RWPE1 (cell line): ENCODE data around the gene STAG2.
"Not testable (repeated sequence)": the region's sequence is repeated elsewhere in the genome, so short reads cannot be mapped to it uniquely, and the experiment has no call there.

Experiments used
- CTCF ChIA-PET: fragments of 350-600 bp; sonication (Branson Sonifier 250); formaldehyde crosslinking; extraction: SDS; loops from one replicate; lab custom pipeline; 2021; lab: Yijun Ruan, JAX
- POLR2A ChIA-PET: fragments of 400-600 bp; formaldehyde crosslinking; extraction: SDS; loops from one replicate; lab custom pipeline; 2020; ENCODE audit warnings: antibody characterized with exemption; ENCODE audit not compliant: low non-redundant PET; lab: Yijun Ruan, JAX
- DNase-seq: peaks from one replicate; pipeline ENCODE4 v3.0.0; 2012; ENCODE audit warnings: low spot score
- H3K27ac ChIP-seq: fragments of 450-650 bp; 2 replicates; pipeline ENCODE4 v1.5.1; 2017
- TF ChIP-seq, protein P1 (sequence below): fragments of 450-650 bp; conservative IDR thresholded peaks from 2 replicates; pipeline ENCODE4 v1.5.1; 2017; ENCODE audit warnings: low read depth, mild to moderate bottlenecking

The STAG2 gene

DNA sequence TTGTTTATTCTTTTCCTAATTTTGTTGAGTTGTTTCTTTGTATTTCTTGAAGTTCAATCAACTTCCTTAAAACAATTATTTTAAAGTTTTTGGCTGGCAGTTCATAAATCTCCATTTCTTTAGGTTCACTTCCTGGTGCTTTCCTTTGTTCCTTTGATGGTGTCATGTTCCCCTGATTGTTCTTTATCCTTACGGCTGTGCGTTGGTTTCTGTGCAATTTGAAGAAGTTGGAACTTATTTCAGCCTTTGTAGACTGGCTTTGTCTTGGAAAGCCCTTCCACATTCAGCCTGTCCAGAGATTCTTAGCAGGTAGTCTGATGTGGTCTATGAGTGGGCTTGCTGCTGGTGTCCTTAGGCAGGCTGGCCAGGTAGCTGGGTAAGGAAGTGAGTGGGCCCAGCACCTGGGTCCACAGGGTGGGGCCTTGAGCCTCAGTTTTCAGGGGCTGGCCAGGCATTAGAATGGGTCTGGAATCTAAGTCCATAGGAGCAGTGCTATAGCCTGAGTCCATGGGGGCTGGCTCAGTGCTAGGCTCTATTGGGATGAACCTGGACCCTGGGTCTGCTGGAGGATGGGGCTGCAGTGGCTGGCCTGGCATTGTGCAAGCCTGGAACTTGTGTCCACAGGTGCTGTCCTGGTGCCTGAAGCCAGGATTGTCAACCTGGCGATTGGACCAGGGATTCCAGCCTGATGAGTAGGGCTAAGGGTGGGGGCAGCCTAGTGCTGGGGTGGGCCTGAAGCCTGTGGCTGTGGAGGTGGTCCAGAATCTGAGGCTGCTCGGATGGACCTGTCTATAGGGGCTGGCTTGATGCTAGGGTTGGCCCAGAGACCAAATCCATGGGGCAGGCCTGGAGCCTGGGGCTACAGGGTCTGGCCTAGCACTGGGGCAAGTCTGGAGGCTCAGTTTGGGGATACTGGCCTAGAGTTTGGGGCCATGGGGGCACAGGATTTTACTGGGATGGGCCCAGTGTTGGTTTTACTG lies 152.4 kb downstream of the STAG2 start:
- no peak overlapping the region for H3K27ac ChIP-seq
- POLR2A ChIA-PET: no interaction called here
- CTCF ChIA-PET: no interaction called here
- DNase-seq: no peak
- TF ChIP-seq, protein P1, sequence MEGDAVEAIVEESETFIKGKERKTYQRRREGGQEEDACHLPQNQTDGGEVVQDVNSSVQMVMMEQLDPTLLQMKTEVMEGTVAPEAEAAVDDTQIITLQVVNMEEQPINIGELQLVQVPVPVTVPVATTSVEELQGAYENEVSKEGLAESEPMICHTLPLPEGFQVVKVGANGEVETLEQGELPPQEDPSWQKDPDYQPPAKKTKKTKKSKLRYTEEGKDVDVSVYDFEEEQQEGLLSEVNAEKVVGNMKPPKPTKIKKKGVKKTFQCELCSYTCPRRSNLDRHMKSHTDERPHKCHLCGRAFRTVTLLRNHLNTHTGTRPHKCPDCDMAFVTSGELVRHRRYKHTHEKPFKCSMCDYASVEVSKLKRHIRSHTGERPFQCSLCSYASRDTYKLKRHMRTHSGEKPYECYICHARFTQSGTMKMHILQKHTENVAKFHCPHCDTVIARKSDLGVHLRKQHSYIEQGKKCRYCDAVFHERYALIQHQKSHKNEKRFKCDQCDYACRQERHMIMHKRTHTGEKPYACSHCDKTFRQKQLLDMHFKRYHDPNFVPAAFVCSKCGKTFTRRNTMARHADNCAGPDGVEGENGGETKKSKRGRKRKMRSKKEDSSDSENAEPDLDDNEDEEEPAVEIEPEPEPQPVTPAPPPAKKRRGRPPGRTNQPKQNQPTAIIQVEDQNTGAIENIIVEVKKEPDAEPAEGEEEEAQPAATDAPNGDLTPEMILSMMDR: no peak

DNA sequence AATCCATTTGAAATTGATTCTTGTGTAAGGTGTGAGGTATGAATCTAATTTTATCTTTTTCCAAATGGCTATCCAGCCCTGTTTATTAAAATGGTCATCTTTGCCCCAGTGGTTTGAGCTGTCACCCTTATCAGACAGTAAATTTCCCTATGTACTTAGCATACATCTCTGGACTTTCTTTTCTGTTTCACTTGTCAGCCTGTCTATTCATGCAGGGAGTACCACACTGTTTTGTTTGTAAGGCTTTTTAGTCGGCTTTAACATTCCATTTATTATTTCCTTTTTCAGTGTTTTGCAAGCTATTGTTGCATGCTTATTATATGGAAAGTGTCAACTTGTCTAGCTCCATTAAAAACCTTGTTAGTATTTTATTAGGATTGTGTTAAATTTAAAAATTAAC lies 155.8 kb downstream of the STAG2 start:
- DNase-seq: no peak
- ChIA-PET POLR2A (no interaction called here), CTCF (no interaction called here)
- TF ChIP-seq, protein P1: no peak
- no peak overlapping the region for H3K27ac ChIP-seq

DNA sequence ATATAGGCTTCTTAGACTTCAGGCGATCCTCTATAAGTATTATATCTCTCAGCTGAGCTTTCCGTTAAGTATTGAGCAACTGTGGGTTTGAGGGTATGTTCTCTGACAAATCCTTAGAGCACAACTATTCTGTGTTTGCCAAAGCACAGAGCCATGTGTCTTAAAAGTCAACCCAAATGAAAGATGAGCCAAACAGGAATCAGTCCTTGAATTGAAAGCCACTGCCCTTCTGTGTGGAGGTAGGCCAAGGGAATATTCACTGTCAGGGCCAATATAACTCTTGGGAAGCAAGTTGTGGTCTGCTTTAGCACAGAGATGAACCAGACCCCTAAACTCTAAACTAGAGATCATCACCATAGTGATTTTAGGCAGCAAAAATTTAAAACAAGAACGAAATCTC lies 164.0 kb downstream of the STAG2 start:
- H3K27ac ChIP-seq: no peak overlapping the region
- ChIA-PET POLR2A (no interaction called here), CTCF (no interaction called here)
- no peak for DNase-seq
- TF ChIP-seq, protein P1: no peak

DNA sequence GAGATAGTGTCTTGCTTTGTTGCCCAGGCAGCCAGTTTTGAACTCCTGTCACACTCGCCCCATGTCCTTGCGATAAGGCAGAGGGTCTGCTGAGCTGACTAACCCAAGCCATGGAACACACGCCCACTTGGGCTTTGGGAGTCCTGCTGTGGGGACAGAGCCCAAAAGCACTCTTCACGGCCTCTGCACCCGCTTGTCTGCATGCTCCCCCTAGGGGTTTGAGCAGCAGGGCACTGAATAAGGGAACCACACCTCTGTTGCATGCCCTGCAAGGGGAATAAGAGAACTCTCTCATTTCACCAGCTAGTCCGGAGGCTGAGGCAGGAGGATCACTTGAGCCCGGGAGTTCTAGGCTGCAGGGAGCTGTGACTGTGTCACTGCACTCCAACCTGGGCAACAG lies 166.0 kb downstream of the STAG2 start:
- TF ChIP-seq, protein P1: no peak
- ChIA-PET CTCF (no interaction called here), POLR2A (no interaction called here)
- H3K27ac ChIP-seq: no peak overlapping the region
- no peak for DNase-seq

DNA sequence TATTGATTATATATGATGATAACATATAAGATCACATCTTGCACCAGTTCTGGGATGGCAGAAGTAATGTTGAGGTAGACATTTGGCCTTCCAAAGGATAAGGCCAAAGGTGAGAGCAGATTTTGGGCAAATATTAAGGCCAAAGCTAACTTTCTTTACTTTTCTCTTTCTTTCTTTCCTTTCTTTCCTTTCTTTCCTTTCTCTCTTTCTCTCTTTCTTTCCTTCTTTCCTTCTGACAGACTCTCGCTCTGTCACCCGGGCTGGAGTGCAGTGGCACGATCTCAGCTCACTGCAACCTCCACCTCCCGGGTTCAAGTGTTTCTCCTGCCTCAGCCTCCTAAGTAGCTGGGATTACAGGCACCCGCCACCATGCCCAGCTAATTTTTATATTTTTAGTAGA lies 170.9 kb downstream of the STAG2 start:
- DNase-seq, POLR2A ChIA-PET, CTCF ChIA-PET, H3K27ac ChIP-seq: not testable (repeated sequence)

DNA sequence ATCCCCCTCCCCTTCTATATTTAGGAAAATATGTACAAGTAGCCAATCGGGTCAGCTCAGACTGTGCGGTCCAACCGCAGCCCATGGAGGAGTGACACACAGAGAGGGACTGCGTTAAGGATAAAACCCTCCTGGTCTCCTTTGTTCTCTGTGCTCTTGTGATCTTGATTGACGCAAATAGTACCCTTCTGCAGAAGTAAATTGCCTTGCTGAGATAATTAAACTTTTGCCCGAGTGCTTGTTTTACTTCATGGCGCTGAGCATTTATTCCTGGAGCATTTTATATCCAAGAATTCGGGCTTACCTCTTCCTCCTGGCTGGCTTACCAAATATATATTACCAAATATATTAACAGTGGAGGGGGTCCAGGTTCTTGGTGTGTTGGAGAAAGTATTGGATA lies 184.2 kb downstream of the STAG2 start:
- H3K27ac ChIP-seq: no peak overlapping the region
- POLR2A ChIA-PET: no interaction called here
- DNase-seq: no peak
- TF ChIP-seq, protein P1: no peak
- CTCF ChIA-PET: no interaction called here

DNA sequence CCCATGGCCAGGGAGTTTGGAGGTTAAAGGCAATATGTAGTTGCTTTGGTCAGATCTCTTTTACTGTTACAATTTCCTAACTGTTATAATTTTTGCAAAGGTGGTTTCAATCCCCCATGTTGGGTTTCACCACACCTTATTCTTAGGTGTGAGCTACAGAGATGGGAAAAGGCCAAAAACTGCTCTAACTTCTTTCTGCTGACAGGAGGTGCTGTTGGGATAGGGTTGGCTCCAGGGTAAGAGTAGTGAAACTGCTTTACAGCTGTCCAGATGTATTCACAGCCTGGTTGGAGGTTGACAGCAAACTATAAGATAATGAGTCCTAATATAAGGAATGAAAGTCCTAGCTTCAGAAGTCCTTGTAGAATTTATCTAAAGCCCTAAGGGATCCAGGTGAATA lies 189.7 kb downstream of the STAG2 start:
- ChIA-PET CTCF (no interaction called here), POLR2A (no interaction called here)
- TF ChIP-seq, protein P1: no peak

More for the DNA sequence above, 189.7 kb downstream of the STAG2 start:
- DNase-seq: no peak
- no peak overlapping the region for H3K27ac ChIP-seq
